ENCODE measurements around the gene HHIP. TPM values are rescaled to one million over a fixed set of nuclear protein-coding genes. Genes with fewer than 3 reads are reported as not detected.

Gene HHIP
- total and polyA plus RNA-seq, 9 of the 15 experiments (the other 6 are each of a cell fraction or from before 2014, with no cell fraction given) = 0.09 TPM; not detected in 8

- ATAC-seq (no peak), DNase-seq (ENCODE audit: extremely low read depth in 1 of 4, low spot score in 3 of 4) (no peak), FAIRE-seq (no peak)
- intact Hi-C loops (cut with micrococcal nuclease) (no loop called here), in situ Hi-C loops (cut with MboI) (no loop called here)
- Histone ChIP-seq H3K4me3 (no peak overlapping the region), H3K4me2 (ENCODE audit: insufficient read depth, low read length) (no peak overlapping the region), H3K27ac (ENCODE audit: extremely low read depth, low read depth, low read length) (no peak overlapping the region), H3K79me2 (ENCODE audit: control insufficient read depth, insufficient read depth, low read length) (no peaks in the 10 kb centered on the region), H4K20me1 (replicated peaks; ENCODE audit: control insufficient read depth, insufficient read depth, low read length) (no peaks in the 10 kb centered on the region), H3K27me3 (ENCODE audit: control insufficient read depth in 2 of 2, insufficient read depth in 2 of 2, low read length in 2 of 2) (no peaks in the 10 kb centered on the region), H3K9me1 (ENCODE audit: control insufficient read depth, insufficient read depth, low read length) (no peaks in the 10 kb centered on the region), H2AFZ (ENCODE audit: low read depth, low read length) (no peak overlapping the region), H3K36me3 (ENCODE audit: control insufficient read depth, insufficient read depth, low read length) (no peaks in the 10 kb centered on the region), H3K9me3 (replicated peaks; ENCODE audit: control insufficient read depth, insufficient read depth, low read depth, low read length) (no peaks in the 10 kb centered on the region), H3K4me1 (replicated peaks in 1 of 2; ENCODE audit: control insufficient read depth in 2 of 2, insufficient read depth in 2 of 2, low read length in 2 of 2) (no peaks in the 10 kb centered on the region), H3K9ac (ENCODE audit: insufficient read depth in 1 of 2, low read depth in 2 of 2, low read length in 2 of 2) (no peak overlapping the region)
- 0% methylated on average over 1 of the region's 1 CpG for WGBS (ENCODE audit: insufficient coverage, low coverage, missing lambda C conversion rate)
- TF ChIP-seq HNRNPK (IDR thresholded peaks at IDR 0.05; ENCODE audit: low read depth, low read length, poor library complexity, severe bottlenecking) (no peak), SRSF3 (IDR thresholded peaks at IDR 0.05; ENCODE audit: insufficient read depth, low read length) (no peak), ZBTB12 (CRISPR knock-in tag; IDR thresholded peaks at IDR 0.05) (no peak), DEAF1 (CRISPR knock-in tag; IDR thresholded peaks at IDR 0.05) (no peak), DMBX1 (CRISPR knock-in tag; IDR thresholded peaks at IDR 0.05; ENCODE audit: borderline replicate concordance) (no peak), ZFPM2 (CRISPR knock-in tag; IDR thresholded peaks at IDR 0.05) (no peak), TEAD2 (tag; IDR thresholded peaks at IDR 0.05) (no peak), ASH1L (IDR thresholded peaks at IDR 0.05; ENCODE audit: borderline replicate concordance, low read depth, partially characterized antibody) (no peak), ZNF780A (CRISPR knock-in tag; IDR thresholded peaks at IDR 0.05) (no peak), PML (IDR thresholded peaks at IDR 0.05; ENCODE audit: low read length) (no peak), RUNX1 (IDR thresholded peaks at IDR 0.05; ENCODE audit: low read depth) (no peak), HMG20A (CRISPR knock-in tag; conservative IDR thresholded peaks at IDR 0.05) (no peak)
- BruUV-seq (replicated peaks) = no TSS peak
- ChIA-PET POLR2A (no interaction called here), CTCF (ENCODE audit: low intra/inter-chr PET ratio) (no interaction called here)
Observed at GRCh38 chr4:144687466-144687865, 41.5 kb downstream of the HHIP start.
